ENCODE data around the gene CEP112. TPM values are rescaled to one million over a fixed set of nuclear protein-coding genes. Genes with fewer than 3 reads are reported as not detected.

The CEP112 gene
- total RNA-seq, 1 donor from 2014 or later, result 20.1 TPM

GRCh38 chr17:65876985-65877384 is 314.9 kb downstream of the CEP112 start:
- H3K4me3 ChIP-seq, result no peak overlapping the region
- peaks cover 10% of the 10 kb centered on the region for H3K9me3 ChIP-seq
- DNase-seq (ENCODE audit: extremely low spot score in 2 of 2), result no peak
- no peaks in the 10 kb centered on the region for H3K4me1 ChIP-seq
- H3K36me3 ChIP-seq, result no peaks in the 10 kb centered on the region
- H3K27ac ChIP-seq, result no peak overlapping the region
- no peaks in the 10 kb centered on the region for H3K27me3 ChIP-seq
- no peak for TF ChIP-seq POLR2AphosphoS5 (IDR thresholded peaks at IDR 0.05; ENCODE audit: insufficient read depth in 1 of 2, low read depth in 1 of 2)
- no peak for TF ChIP-seq CTCF (IDR thresholded peaks at IDR 0.05)
- TF ChIP-seq POLR2A (IDR thresholded peaks at IDR 0.05), result no peak
- intact Hi-C loops (cut with DNase I), result no loop called here

- H3K4me3 ChIP-seq, result no peak overlapping the region
- H3K36me3 ChIP-seq, result no peaks in the 10 kb centered on the region
- H3K9me3 ChIP-seq, result no peaks in the 10 kb centered on the region
- H3K27ac ChIP-seq, result no peak overlapping the region
- TF ChIP-seq POLR2AphosphoS5 (IDR thresholded peaks at IDR 0.05; ENCODE audit: insufficient read depth in 1 of 2, low read depth in 1 of 2) (no peak), CTCF (IDR thresholded peaks at IDR 0.05) (no peak), POLR2A (IDR thresholded peaks at IDR 0.05) (no peak)
- no peak for DNase-seq (ENCODE audit: extremely low spot score in 2 of 2)
- intact Hi-C loops (cut with DNase I), result no loop called here
- no peaks in the 10 kb centered on the region for H3K27me3 ChIP-seq
- no peaks in the 10 kb centered on the region for H3K4me1 ChIP-seq
These were observed 323.1 kb downstream of the CEP112 start for GRCh38 chr17:65868881-65869280.

- intact Hi-C loops (cut with DNase I), result no loop called here
These were observed 324.9 kb downstream of the CEP112 start for GRCh38 chr17:65867014-65867413.

GRCh38 chr17:65865715-65866425 is 326.1 kb downstream of the CEP112 start:
- Histone ChIP-seq H3K36me3 (no peaks in the 10 kb centered on the region), H3K27me3 (no peaks in the 10 kb centered on the region), H3K4me3 (no peak overlapping the region), H3K4me1 (no peaks in the 10 kb centered on the region), H3K27ac (no peak overlapping the region), H3K9me3 (no peaks in the 10 kb centered on the region)
- no peak for TF ChIP-seq CTCF (IDR thresholded peaks at IDR 0.05)
- TF ChIP-seq POLR2A (IDR thresholded peaks at IDR 0.05), result no peak
- DNase-seq (ENCODE audit: extremely low spot score in 2 of 2), result no peak
- intact Hi-C loops (cut with DNase I), result no loop called here

More at GRCh38 chr17:65867014-65867413, 324.9 kb downstream of the CEP112 start:
- Histone ChIP-seq H3K27me3 (no peaks in the 10 kb centered on the region), H3K9me3 (no peaks in the 10 kb centered on the region), H3K36me3 (no peaks in the 10 kb centered on the region), H3K4me1 (no peaks in the 10 kb centered on the region), H3K4me3 (no peak overlapping the region), H3K27ac (no peak overlapping the region)
- no peak for TF ChIP-seq POLR2AphosphoS5 (IDR thresholded peaks at IDR 0.05; ENCODE audit: insufficient read depth in 1 of 2, low read depth in 1 of 2)
- TF ChIP-seq CTCF (IDR thresholded peaks at IDR 0.05), result no peak
- DNase-seq (ENCODE audit: extremely low spot score in 2 of 2), result no peak

GRCh38 chr17:65864394-65864793 is 327.5 kb downstream of the CEP112 start:
- Histone ChIP-seq H3K27ac (no peak overlapping the region), H3K27me3 (no peaks in the 10 kb centered on the region), H3K4me3 (no peak overlapping the region), H3K9me3 (no peaks in the 10 kb centered on the region), H3K4me1 (no peaks in the 10 kb centered on the region), H3K36me3 (no peaks in the 10 kb centered on the region)
- intact Hi-C loops (cut with DNase I), result no loop called here
- DNase-seq (ENCODE audit: extremely low spot score in 2 of 2), result no peak
- TF ChIP-seq POLR2AphosphoS5 (IDR thresholded peaks at IDR 0.05; ENCODE audit: insufficient read depth in 1 of 2, low read depth in 1 of 2) (no peak), POLR2A (IDR thresholded peaks at IDR 0.05) (no peak), CTCF (IDR thresholded peaks at IDR 0.05) (no peak)

All from vagina (tissue), 2 donors.